GM21515 (cell line): ENCODE results near the gene OR4B1.
"Not testable (repeated sequence)": the region's sequence is repeated elsewhere in the genome, so short reads cannot be mapped to it uniquely, and the experiment has no call there.

Experiments
- ATAC-seq: cut with Tn5 transposase; IDR thresholded peaks from one replicate; pipeline ENCODE4 v1.9.1; 2021; ENCODE audit not compliant: unreplicated experiment

OR4B1 gene, protein sequence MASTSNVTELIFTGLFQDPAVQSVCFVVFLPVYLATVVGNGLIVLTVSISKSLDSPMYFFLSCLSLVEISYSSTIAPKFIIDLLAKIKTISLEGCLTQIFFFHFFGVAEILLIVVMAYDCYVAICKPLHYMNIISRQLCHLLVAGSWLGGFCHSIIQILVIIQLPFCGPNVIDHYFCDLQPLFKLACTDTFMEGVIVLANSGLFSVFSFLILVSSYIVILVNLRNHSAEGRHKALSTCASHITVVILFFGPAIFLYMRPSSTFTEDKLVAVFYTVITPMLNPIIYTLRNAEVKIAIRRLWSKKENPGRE

DNA sequence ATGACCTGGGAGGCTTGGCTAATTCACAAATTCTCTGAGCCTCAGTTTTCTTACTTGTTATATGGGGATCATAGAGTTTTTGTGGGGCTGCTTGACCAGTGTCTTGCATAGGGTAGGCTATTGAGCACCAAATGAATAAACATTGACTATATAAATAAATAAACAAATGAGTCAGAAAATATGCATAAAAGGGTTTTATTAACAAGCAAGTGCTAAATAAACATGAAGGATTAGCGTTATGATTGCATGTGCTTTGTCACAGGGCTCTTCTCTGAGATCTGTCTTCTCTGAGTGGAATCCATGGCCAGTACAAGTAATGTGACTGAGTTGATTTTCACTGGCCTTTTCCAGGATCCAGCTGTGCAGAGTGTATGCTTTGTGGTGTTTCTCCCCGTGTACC, at the start of gene OR4B1:
Gene OR4B1 (plus strand): TSS at position 301 of the 400 bp plus-strand sequence. CDS start 0 bp downstream, at position 301.
- ATAC-seq: no peak

GRCh38 chr11:48167380-48167779, 49.2 kb upstream of the OR4B1 start:
- ATAC-seq: no peak

GRCh38 chr11:48168815-48169214, 47.8 kb upstream of the OR4B1 start:
- no peak for ATAC-seq

DNA sequence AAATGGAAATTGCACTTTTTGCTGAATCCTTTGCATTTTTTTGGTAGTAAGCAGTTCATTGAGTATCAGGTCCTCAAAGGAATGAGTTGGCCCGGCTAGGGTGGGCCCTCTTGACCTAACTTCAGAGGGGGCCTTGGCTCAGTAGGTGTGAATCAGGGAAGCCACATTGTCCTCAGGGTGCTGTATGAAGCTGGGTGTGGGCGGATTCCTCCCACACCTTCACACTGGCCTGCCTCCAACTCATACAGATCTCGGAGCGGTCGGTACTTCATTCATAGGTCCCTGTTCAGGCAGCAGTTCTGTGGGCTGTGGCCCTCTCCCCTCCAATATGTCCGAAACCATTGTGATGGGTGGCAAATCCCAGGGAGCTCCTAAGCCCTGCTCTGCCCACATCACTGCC, 47.4 kb upstream of the OR4B1 start:
- no peak for ATAC-seq

GRCh38 chr11:48169717-48170116, 46.9 kb upstream of the OR4B1 start:
- ATAC-seq: no peak

DNA sequence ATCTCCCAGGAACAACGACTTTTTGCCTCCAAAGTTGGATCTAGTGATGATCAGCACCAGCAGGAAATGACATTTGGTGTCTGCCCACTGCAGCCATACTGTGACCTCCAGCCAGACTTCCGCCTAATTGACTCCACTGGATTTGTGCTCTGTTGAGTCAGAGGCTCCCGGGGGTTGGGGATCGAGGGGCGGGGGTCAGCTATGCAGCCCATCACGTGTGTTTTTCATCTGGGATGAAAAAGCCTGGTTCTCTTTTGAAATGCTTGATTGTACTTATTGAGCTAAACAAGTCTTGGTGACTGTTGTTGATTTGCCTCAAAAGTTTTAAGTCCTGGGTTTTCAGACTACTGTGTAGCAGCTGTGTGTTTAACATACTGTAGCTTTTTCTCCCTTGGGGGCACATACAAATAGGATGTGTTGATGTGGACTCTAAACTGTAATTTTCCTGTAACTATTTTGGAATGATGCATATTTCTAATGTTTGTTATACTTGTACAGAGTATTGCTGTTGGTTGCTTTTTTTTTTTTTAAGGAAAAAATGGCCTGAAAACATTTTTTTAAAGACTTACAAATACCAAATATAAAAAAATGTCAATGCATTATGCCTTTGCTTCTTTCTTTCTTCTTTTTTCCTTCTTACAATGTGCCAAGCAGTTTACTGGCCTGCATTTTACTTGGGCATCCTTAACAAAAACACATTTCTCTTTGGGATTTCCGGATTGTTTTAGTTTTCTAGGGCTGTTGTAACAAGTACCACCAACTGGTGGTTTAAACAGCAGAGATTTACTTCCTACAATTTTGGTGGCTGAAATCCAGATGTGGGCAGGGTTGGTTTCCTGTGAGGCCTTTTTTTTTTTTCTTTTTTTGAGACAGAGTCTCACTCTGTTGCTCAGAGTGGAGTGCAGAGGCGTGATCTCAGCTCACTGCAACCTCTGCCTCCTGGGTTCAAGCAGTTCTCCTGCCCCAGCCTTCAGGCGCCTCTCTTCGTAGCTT, 46.1 kb upstream of the OR4B1 start:
- ATAC-seq: no peak

DNA sequence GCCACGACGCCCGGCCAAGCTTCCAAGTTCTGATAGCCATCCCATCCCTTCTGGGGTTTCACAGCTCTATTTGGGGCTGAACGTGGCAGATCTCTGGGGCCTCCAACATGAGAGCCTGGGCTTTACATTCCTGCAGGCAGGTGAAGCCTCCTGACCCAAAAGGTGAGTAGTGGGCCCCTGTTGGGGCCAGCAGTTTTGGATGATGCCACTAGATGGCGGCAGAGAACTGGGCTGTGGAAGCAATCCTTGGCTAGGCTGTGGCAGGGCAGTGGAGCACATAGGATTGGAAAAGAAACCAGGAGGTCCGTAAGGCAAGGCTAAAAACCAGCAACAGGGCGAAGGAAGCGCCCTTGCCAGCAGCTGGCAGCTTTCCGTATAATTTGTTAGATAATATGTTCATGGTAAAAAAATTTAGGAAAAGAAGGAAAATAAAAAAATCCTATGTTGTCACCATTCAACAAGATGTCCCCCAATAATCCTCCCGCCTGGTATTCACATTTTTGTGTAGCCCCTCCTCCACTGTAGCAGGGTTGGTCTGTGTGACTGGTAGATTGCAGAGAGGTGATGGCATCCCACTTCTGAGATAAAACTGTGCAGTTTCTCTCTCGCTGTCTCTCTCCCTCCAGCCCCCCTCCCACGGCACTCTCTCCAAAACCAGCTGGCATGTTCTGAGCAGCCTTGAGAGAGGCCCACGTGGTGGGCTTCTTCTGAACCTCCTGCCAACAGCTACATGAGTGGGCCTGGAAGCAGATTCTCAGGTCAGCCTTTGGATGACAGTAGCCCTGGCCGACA, 43.6 kb upstream of the OR4B1 start:
- peak; percentile 79 for ATAC-seq

- ATAC-seq: no peak
Measured at GRCh38 chr11:48177661-48178060, 38.9 kb upstream of the OR4B1 start.

GRCh38 chr11:48180627-48181026, 36.0 kb upstream of the OR4B1 start:
- no peak for ATAC-seq

GRCh38 chr11:48182860-48183526, 33.6 kb upstream of the OR4B1 start:
- ATAC-seq: no peak

- no peak for ATAC-seq
Measured at GRCh38 chr11:48184452-48184851, 32.2 kb upstream of the OR4B1 start.

DNA sequence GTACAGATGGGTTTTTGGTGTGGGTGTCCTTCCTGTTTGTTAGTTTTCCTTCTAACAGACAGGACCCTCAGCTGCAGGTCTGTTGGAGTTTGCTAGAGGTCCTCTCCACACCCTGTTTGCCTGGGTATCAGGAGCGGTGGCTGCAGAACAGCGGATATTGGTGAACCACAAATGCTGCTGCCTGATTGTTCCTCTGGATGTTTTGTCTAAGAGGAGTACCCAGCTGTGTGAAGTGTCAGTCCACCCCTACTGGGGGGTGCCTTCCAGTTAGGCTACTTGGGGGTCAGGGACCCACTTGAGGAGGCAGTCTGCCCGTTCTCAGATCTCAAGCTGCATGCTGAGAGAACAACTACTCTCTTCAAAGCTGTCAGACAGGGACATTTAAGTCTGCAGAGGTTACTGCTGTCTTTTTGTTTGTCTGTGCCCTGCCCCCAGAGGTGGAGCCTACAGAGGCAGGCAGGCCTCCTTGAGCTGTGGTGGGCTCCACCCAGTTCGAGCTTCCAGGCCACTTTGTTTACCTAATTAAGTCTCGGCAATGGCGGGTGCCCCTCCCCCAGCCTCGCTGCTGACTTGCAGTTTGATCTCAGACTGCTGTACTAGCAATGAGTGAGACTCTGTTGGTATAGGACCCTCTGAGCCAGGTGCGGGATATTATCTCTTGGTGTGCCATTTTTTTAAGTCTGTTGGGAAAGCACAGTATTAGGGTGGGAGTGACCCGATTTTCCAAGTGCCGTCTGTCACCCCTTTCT, 25.5 kb upstream of the OR4B1 start:
- ATAC-seq: not testable (repeated sequence)

GRCh38 chr11:48193876-48194275, 22.7 kb upstream of the OR4B1 start:
- no peak for ATAC-seq

DNA sequence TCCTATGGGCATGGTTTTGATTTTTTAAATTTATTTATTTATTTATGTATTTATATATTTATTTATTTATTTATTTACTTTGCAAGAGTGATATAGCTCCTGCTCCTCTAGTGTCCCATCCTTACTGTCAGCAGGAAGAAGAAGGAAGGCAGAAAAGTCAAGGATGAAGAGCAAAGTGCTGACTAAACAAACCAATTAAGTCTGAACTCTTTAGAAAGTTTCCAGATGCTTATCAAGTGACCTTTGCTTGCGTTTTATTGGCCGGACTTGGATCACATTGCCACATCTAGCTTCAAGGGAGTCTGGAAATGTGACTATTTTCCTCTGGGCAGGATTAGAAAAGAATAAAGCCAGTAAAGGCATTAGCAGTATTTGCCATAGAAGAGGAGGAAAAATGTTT, 8.7 kb upstream of the OR4B1 start:
- no peak for ATAC-seq

- ATAC-seq: no peak
Measured at GRCh38 chr11:48210052-48210451, 6.6 kb upstream of the OR4B1 start.

GRCh38 chr11:48228761-48229160, 12.2 kb downstream of the OR4B1 start:
- ATAC-seq: no peak

GRCh38 chr11:48230057-48230456, 13.4 kb downstream of the OR4B1 start:
- not testable (repeated sequence) for ATAC-seq

DNA sequence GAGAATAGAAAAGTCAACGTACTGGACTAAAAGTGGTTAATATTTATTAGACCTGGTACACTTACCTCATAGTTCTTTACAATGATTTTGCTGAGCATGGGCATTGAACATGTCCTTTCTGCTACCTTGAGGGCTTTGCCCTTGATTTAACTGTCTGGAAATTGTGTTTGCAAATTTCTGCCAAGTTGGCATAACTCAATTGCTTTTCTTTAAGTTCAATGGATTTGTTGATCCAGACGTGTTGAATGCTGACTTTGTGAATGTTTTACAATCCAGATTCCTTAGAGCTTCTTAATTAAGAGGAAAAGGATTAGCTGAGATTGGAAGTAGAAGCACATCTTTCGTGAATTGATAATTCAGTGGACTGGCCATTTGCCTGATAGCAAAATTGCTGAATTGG, 21.1 kb downstream of the OR4B1 start:
- ATAC-seq: no peak

GRCh38 chr11:48242501-48242900, 25.9 kb downstream of the OR4B1 start:
- no peak for ATAC-seq

DNA sequence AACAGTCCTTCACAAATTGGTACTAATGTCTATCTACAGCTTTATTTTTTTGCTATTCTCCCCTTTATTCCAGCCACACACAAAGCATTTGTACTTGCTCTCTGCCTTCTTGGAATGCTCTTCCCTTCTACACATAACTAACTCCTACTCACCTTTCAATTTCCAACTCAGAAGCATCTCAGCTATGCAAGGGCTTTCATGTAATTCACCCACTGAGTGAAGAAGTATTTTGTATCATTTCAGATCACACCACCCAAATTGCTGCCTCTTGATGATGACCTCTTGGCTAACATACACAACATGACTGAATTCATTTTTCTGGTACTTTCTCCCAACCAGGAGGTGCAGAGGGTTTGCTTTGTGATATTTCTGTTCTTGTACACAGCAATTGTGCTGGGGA, 28.2 kb downstream of the OR4B1 start, which contains the start of gene OR4X2:
Gene OR4X2 (plus strand): TSS at position 301 of the 400 bp plus-strand sequence. CDS start 0 bp downstream, at position 301.
- no peak for ATAC-seq
